HG02870 (cell line): Measurements from ENCODE around the gene ASMTL.
"Not testable (repeated sequence)": the region's sequence is repeated elsewhere in the genome, so short reads cannot be mapped to it uniquely, and the experiment has no call there.

Experiments used
- ATAC-seq: cut with Tn5 transposase; IDR thresholded peaks from one replicate; pipeline ENCODE4 v1.9.1; 2021; ENCODE audit warnings: mild to moderate bottlenecking, moderate library complexity; ENCODE audit not compliant: unreplicated experiment

ASMTL gene

DNA sequence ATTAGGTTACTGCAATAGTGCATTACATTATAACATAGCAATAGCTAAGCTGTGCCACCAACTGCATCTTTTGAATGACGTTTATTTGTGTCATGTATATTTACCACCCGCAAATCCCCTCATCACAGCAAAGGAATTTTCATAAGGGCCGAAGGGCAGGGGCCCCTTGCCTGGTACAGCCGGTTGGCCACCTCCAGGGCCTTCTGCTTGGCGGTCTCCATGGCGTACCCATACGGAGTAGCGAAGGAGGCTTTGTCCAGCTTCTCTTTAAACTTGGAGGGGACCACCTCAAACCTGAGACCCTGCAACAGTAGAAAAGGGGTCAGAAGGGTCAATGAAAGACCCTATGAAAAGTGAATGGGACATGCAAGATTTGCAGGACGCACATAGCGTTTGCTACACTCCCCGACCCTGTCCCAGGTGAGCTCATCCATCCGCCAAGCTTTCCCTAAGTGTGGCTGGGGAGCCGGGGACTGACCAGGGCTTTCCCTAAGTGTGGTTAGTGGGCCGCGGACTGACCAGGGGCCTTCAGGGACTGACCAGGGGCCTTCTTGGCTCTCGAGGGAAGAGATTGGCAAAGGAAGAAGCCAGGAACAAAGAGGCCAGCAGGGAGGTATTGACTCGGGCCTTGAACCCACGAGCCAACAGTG lies 10.6 kb downstream of the ASMTL start:
- ATAC-seq, result no peak

DNA sequence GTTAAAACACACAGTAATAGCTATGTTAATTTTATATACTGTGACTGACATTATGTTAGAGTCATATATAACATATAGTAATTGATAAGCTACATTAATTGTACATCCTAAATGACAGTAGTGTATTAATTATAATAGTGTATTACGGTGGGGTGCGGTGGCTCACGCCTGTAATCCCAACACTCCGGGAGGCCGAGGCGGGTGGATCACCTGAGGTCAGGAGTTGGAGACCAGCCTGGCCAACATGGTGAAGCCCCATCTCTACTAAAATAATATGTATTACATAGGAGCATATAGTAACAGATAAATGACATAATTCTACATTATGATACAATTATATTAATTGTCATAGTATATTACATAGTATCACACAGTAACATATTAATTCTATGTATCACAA lies 12.2 kb downstream of the ASMTL start:
- ATAC-seq, result no peak

DNA sequence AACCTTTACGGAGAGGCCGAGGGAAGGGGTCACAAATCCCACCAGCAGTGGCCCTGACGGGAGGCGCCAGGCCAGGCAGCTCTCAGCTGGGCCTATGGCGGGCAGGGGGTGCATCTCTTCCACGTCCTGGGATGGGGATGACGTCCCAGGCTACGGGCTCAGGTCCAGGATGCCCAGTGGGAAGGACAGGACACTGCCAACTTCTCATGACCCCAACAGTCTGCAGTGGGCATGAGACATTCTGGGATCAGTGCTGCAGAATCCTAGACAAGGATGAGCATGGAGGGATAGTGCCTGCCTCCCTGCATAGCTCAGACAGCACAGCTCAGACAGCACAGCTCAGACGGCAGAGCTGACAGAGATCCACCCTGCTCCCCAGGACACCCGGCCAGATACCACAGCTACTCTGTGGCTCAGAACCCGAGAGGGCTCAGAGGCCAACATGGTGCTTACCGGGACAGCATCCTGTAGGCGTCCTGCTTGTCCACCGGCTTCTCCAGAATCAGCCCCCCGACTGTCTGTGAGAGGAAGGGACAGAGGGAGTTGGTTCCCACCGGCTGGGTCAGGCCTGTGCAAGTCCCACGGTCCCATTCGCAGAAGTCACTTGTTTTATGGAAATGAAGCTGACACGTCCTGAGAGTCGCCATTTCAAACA lies 17.3 kb downstream of the ASMTL start:
- ATAC-seq, result no peak

DNA sequence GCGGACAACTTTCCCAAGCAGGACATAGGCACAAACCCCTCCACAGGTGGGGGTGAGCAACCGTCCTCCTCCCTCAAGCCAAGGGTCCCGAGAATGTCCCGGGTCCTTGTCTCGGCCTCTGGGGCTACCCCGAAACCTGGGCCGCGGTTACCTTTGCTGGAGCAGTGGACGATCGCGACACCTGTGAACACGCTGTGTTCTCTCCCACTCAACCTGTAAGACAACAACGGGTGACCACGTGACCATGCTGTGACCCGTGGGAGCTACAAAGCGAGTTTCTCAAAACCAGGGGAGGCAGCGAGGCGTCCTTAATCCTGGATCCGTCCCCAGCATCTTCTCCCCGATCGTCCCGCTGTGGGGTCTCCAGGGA lies 17.9 kb downstream of the ASMTL start:
- ATAC-seq, result no peak

DNA sequence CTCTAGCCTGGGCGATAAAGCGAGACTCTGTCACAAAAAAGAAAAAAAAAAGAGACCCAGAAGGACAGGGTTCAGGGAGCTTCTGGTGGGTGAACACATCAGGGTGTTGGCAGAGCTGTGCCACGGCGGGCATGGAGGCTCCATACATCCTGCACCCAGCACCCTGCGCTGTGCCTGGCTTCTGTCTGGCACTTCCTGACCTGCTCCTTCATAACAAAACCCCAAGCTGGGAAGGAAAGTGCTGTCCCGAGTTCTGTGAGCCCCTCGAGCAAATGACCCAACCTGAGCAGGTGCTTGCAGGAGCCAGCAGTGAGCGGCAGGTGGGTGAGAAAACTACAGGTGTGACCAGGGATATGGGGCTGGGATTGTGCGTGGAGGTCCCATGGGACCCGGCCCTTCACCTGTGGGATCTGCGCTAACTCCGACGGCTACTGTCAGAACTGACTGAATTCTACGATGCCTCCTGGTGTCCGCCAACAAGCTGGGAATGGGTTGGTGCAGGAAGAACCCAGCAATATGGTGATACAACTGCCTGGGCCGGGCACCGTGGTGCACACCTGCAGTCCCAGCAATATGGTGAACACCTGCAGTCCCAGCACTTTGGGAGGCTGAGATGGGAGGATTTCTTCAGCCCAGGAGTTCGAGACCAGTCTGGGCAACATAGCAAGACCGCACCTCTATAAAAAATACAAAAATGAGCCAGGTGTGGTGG lies 18.9 kb downstream of the ASMTL start:
- ATAC-seq, result no peak

DNA sequence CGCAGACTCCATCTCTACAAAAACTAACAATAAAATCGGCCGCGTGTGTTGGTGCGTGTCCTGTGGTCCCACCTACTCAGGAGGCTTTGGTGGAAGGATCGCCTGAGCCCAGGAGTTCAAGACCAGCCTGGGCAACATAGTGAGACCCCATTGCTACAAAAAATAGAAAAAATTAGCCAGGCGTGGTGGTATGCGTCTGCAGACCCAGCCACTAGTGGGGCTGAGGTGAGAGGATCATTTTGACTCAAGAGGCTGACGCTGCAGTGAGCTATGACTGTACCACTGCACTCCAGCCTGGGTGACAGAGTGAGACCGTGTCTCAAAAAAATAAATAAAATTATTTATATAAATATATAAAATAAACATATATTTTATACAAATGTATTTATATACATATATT lies 22.3 kb downstream of the ASMTL start:
- no peak for ATAC-seq

DNA sequence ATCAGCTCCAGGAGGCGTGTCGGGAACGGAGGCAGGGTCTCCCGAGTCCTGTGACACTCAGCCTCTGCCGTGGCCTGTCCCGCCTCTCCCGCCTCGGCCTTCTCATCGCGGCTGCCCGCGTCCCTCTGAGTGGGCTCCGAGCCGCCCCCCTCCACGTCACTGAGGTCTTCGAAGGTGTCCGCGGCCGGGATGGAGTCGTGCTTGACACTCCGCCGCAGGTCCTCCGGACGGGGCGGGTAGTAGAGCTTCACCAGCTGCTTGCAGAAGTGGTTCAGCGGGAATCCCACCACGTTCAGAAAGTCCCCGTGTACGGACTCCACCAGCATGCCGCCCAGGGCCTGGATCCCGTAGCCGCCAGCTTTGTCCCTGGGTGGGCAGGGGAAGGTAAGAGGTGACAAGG lies 25.0 kb downstream of the ASMTL start:
- no peak for ATAC-seq

DNA sequence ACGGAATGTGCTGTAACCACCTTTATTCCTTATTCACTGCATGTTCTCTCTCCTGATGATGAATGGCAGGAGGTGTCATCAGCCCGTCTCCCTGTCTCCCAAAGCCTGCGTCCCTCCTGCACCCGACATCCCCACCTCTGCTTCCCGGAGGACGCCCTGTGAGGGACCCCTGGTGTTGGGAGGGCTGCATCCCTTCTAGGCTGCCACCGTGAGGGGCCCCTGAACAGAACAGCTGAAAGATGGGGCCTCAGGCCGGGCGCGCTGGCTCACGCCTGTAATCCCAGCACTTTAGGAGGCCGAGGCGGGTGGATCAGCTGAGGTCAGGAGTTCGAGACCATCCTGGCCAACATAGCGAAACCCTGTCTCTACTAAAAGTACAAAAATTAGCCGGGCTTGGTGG lies 26.4 kb downstream of the ASMTL start:
- ATAC-seq, result not testable (repeated sequence)

DNA sequence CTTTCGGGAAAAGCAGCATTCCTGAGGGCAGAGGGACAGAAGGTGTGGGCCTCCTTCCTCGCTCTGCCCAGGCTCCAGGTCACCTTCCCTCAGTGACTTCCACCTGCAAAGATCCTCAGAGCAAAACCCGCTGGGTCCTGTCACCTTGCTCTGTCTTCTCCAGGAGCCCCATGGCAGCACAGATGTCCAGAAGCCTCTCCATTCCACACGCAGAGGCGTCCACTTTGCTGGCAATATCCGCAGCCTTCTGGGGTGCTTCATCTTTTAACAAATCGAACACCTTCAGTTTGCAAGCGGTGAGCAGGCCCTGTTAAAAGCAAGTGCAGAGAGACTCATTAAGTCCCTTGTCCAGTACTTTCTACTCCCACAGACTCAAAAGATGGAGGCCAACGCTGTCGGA lies 27.3 kb downstream of the ASMTL start:
- ATAC-seq, result no peak

DNA sequence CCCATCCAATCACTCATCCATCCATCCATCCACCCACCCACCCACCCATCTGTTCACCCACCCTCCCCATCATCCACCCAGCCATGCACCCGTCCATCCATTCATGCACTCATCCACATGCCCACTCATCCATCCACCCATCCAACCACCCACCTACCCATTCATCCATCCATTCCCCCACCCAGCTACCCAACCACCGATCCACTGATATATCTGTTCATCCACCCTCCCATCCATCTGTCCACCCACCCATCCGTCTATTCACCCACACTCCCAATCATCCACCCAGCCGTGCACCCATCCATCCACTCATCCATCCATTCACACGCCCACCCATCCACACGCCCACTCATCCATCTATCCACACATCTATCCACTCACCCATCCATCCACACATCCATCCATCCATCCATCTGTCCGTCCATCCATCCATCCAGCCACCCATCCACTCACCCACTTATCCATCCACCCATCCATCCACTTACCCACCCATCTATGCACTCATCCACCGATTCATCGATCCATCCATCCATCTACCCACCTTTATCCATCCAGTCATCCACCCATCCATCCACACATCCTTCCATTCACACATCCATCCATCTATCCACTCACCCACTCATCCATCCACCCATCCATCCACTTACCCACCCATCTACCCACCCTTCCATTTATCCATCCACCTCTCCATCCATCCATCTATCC lies 28.4 kb downstream of the ASMTL start:
- no peak for ATAC-seq

DNA sequence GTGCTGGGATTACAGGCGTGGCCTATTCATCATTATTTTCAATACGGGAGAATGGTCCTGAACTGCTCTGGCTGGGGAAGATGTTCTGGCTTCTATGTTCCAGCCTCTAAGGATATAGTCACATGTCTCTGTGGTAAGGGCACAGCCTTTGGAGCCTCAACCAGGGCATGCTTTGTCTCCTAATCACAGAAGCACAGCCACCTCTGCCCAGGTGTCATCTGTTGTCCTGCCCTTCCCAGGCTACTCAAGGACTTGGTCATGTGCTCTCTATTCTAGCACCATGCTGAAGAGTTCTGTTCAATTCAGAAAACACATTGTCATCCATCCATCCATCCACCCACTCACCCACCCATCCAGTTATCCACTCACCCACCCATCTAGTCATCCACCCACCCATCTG lies 29.5 kb downstream of the ASMTL start:
- no peak for ATAC-seq

DNA sequence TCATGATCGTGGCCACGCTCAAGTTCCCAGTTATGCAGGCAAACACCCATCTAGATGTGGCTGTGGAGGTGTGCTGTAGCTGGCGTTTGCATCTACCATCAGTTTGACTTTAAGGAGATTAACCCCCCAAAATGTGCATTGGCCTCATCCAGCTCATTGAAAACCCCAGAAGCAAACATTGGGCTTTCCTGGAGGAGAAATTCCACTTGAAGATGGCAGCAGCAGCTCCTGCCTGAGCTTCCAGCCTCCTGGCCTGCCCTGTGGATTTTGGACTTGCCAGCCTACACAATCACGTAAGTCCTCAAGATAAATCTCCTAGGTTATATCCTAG lies 30.6 kb downstream of the ASMTL start:
- ATAC-seq, result no peak

DNA sequence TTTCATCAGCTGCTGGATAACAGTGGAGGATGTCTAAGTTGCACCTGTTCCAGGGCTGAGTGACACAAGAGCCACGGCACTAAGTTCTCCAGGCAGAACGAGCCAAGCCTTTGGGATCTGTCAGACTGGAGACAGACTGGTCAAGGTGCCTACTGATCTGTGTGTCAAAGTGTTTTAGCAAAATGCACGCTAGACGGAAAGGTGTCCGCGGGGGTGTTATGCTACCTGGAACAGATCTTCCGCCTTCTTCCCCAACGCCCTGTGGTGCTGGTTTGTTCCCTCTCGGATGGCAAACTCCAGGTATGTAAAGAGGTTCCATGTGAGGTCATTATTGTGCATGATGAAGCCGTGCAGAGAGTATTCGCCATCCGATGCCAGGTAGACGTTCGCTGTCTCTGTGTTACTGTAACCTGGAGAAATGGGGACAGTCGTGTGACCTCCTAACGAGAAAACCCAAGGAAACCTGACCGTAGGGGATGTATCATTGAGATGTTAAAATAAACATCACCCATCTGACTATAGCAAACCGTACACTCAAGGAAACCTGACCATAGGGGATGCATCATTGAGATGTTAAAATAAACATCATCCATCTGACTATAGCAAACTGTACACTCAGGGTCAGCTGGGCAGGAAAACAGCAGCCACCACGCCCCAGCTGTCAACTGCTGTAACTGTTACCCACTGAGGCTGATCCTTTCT lies 31.1 kb downstream of the ASMTL start:
- ATAC-seq, result no peak

DNA sequence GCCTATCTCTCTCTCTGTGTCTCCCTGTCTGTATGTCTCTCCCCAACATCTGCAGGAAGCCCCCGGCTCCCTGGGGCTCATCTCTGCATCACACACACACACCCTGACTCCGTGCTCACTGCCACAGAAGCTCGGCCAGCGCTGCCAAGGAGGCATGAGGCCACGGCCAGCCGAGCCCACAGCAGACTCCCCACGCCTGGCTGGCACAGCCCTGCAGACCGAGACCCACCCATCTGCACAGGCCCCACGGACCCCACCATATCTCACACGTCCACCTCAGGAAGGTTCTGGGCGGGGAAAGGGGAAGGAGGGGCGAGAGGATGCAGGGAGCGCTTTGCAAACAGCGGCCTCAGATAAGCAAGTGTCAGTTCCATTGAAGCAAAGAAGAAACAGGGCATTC lies 32.3 kb downstream of the ASMTL start:
- ATAC-seq, result no peak

DNA sequence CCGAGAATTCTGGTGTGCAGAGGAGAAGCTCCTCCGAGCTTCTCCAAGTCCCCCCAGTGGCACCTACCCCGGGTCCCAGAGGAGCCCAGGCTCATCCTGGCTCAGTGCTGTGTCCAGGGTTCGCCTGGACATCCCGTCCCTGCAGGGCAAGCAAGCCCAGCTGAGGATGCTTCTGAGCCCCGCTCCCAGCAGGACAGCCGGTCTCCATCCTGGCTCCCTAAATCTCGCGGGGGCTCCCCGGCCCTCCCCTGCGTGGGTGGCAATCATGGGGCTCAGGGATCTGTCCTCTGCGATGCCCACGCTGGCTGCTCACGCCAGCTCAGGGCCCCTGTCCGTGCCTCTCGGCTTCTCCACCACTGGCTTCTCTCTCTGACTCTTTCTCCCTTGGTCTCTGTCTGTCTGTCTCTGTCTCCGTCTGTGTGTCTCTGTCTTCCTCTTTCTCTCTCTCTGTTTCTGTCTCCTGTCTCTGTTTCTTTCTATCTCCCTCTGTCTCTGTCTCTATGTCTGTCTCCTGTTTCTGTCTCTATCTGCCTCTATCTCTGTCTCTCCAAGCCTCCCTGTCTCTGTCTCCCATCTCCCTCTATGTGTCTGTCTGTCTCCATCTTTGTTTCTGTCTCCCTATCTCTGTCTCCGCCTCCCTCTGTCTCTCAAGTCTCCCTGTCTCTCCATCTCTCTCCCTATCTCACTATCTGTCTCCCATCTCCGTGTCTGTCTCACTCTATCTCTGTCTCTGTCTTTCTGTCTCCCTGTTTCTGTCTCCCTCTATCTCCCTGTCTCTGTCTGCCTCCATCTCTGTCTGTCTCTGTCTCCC lies 33.0 kb downstream of the ASMTL start:
- no peak for ATAC-seq

DNA sequence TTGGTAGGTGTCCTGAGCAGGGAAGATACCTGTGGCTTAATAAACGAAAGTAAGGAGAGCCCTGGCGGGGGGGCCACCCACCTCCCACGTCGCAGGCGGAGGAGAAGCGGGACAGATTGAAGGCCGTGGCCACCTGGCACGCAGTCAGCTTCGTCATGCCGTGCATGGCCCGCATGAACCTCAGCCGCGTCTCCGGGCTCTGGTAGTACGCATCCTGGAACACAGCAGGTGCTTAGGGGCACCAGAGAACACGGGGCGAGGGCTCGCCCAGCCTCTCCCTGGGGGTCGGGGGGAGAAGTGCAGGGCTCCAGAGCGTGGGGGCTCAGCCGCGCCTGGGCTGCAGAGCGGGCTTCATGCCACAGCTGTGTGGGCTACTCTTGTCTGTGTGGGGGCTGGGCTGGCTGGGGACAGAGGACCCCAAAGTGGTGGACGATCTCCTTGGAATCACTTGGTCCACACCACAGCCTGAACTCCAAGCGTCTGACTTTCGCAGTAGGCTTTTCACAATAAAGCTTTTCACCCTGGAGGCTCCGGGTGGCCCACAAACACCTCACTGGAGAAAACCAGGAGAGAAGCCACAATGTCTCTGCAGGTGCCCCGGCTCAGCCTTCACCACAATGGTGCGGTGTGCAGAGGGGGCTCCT lies 33.7 kb downstream of the ASMTL start:
- no peak for ATAC-seq

DNA sequence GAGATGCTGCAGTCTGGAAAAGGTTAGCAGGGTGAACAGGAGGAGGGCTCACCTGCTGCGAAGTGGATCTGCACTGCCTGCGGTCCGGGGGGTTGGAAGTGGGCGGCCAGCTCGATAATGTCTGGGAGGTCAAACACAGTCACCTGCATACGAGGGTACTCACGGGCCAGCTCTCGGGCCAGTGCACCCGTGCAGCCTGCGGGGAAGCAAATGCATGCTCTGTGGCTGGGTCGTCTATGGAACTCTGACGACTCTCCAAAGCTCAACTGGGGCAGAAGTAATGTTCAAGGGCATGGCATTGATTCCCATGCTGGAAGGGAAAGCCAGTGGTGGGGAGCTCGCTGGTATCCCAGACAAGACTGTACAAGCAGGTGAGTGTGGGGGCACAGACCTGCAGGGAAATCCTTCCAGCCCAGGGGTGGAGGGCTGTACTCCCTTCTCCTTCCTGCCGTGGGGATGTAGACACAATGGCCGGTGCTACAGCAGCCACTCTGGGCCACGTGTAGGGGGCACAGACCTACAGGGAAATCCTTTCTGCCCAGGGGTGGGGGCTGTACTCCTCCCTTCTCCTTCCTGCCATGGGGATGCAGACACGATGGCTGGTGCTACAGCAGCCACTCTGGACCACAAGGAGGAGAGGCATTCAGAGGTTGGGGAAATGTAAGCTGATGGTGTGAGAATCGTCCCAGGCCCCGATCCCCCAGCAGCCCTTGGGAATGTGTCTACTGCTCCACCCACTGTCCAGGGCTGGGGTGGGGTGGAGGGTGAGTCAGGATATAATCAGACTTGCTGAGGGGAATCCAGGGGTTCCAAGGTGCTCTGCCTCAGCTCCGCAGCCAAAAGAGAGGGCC lies 34.6 kb downstream of the ASMTL start:
- no peak for ATAC-seq

DNA sequence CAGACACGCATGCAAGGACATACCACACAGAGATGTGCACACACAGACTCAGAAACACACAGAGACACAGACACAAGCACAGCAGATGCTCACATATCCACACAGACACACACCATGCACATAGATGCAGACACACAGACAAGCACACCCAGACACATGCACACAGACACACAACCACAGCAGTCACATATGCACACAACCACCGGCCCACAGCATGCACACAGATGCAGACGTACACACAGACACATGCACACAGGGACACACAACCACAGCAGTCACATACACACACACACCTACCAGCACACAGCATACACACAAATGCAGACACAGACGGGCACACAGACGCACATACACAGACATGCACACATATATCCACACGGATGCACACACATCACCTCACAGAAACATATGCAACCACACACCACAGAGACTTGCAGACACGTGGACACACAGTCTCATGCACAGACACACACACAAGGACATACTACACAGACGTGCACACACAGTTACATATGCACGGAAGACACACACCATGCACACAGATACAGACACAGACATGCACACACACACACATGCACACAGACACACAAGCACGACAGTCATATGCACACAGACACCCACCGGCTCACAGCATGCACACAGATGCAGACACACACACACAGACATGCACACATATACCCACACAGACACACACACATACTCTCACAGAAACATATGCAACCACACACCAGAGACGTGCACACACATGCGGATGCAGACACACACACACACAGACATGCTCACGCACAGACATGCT lies 35.5 kb downstream of the ASMTL start:
- ATAC-seq, result no peak
